ENCODE results near the gene RASSF1.

The RASSF1 gene

DNA sequence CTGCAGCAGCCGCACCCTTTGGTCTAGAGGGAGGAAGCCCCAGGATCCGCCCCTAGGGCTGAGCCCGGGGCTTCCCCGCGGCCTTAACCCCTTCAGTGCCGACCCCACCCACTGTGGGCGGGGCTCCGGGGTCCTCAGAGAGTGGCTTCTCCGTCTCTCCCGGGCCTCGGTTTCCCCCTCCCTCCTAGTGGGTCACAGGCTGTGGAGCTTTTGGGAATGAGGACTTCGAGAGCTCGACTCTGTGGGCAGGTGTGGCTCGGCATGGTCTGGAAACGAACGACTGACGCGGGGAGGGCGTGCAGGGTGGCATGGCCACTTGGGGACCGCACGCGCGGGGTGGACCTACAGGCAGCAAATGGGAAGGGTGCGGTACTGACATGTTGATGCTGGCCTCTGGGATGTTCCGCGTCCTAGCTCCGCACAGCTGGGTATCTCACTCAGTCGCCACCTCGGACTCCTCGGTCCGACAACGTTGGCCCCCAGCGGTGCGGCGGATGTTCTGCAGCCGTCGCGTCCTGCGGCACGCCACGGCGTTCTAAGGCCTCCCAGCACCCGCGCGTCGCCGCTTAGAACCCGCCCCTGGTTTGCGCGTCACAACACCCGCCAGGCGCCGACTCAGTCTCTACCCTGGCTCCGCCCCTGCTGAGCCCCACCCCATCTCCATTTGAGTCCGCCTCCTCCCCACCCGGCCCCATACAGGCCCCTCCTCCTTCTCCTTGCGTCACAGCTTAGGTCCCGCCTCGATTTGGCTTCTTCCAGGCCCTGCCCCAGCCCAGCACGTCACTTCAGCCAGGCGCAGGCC is 41.6 kb downstream of the RASSF1 start, which contains the start of the genes HYAL3 and NAA80:
Gene HYAL3 (minus strand): TSS at position 570 of the 802 bp plus-strand sequence. CDS start 3,803 bp downstream, outside the sequence.
Gene NAA80 (minus strand): TSS at position 570 of the 802 bp plus-strand sequence. CDS start 1,942 bp downstream, outside the sequence.
- no peaks in the 10 kb centered on the region for H3K27me3 ChIP-seq (ENCODE audit: insufficient read depth, low read length, poor library complexity, severe bottlenecking)
- peak within 1 kb of the TSS; percentile 92 for H2AFZ ChIP-seq (ENCODE audit: low read length)
- TF ChIP-seq, protein P1, sequence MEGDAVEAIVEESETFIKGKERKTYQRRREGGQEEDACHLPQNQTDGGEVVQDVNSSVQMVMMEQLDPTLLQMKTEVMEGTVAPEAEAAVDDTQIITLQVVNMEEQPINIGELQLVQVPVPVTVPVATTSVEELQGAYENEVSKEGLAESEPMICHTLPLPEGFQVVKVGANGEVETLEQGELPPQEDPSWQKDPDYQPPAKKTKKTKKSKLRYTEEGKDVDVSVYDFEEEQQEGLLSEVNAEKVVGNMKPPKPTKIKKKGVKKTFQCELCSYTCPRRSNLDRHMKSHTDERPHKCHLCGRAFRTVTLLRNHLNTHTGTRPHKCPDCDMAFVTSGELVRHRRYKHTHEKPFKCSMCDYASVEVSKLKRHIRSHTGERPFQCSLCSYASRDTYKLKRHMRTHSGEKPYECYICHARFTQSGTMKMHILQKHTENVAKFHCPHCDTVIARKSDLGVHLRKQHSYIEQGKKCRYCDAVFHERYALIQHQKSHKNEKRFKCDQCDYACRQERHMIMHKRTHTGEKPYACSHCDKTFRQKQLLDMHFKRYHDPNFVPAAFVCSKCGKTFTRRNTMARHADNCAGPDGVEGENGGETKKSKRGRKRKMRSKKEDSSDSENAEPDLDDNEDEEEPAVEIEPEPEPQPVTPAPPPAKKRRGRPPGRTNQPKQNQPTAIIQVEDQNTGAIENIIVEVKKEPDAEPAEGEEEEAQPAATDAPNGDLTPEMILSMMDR (conservative IDR thresholded peaks at IDR 0.05; ENCODE audit: low read length): peak; percentile 48
- TF ChIP-seq EZH2phosphoT487 (IDR thresholded peaks at IDR 0.05; ENCODE audit: borderline replicate concordance): no peak
- peaks cover 19% of the 10 kb centered on the region; the same call in 1 of the 2 replicates for H3K79me2 ChIP-seq (ENCODE audit: insufficient read depth, low read length)
- H3K9me3 ChIP-seq (ENCODE audit: insufficient read depth, low read depth, low read length): no peaks in the 10 kb centered on the region
- H3K4me1 ChIP-seq (ENCODE audit: insufficient read depth, low read length, poor library complexity, severe bottlenecking): peaks cover 17% of the 10 kb centered on the region
- H3K4me2 ChIP-seq (ENCODE audit: low read depth, low read length, poor library complexity, severe bottlenecking): peak within 1 kb of the TSS; percentile 98
- no peaks in the 10 kb centered on the region for H3K36me3 ChIP-seq (ENCODE audit: insufficient read depth, low read length)
- H3K9me2 ChIP-seq (replicated peaks; ENCODE audit: low read depth, low read length): no peaks in the 10 kb centered on the region
- peak within 1 kb of the TSS; percentile 82 for H3K9ac ChIP-seq (ENCODE audit: low read depth, low read length, poor library complexity, severe bottlenecking)
- H3K4me3 ChIP-seq (ENCODE audit: low read length, poor library complexity, severe bottlenecking): peak within 1 kb of the TSS; percentile 78
- H3F3A ChIP-seq (ENCODE audit: low read depth): no peaks in the 10 kb centered on the region
- peaks cover 3% of the 10 kb centered on the region for H4K20me1 ChIP-seq (ENCODE audit: insufficient read depth, low read length, poor library complexity, severe bottlenecking)

DNA sequence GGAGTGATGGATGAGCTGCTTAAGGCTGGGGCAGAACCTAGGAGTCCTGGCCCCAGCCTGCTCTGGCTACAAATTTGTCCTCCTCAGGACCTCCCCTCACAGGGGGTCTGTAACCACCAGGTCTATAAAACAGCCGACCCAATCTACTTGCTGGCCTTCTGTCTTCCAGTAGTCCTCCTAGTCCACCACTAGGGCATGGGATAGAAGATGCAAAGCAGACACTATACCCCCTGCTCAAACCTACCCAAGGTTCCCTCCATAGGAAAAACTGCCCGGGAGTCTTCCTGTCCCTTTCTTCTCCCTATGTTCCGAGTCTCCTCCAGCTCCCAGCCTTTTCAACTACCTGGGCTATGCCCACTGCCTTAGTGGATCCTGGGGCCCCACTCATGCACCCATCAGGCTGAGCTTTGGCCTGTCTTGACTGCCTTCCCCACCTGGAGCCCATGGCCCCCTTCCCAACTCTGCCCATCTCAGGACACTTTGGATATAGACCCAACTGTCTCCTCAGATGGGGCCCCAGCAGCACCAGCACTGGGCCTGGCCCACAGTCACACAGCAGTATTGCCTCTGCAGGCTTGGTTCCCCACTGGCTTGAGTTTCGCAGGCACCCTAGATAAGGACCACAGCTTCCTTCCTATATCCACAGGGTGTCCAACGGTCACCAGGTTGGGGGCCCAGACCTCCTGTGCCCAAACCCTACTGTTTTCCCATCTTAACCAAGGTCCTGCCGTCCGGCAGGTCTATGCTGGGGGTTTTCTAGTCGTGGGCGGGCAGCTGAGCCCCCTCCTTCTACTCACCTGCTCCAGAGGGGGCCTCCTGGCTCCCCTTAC is 42.5 kb downstream of the RASSF1 start:
- H3K9me2 ChIP-seq (replicated peaks; ENCODE audit: low read depth, low read length): no peaks in the 10 kb centered on the region
- H3K4me3 ChIP-seq (ENCODE audit: low read length, poor library complexity, severe bottlenecking): peak overlapping the region; percentile 78
- no peak for TF ChIP-seq EZH2phosphoT487 (IDR thresholded peaks at IDR 0.05; ENCODE audit: borderline replicate concordance)
- TF ChIP-seq, protein P1 (conservative IDR thresholded peaks at IDR 0.05; ENCODE audit: low read length): peak; percentile 51
- H3K9ac ChIP-seq (ENCODE audit: low read depth, low read length, poor library complexity, severe bottlenecking): peak overlapping the region; percentile 80
- peaks cover 3% of the 10 kb centered on the region for H4K20me1 ChIP-seq (ENCODE audit: insufficient read depth, low read length, poor library complexity, severe bottlenecking)
- H3K4me1 ChIP-seq (ENCODE audit: insufficient read depth, low read length, poor library complexity, severe bottlenecking): peaks cover 17% of the 10 kb centered on the region
- no peaks in the 10 kb centered on the region for H3K36me3 ChIP-seq (ENCODE audit: insufficient read depth, low read length)
- no peaks in the 10 kb centered on the region for H3K9me3 ChIP-seq (ENCODE audit: insufficient read depth, low read depth, low read length)
- no peaks in the 10 kb centered on the region for H3K27me3 ChIP-seq (ENCODE audit: insufficient read depth, low read length, poor library complexity, severe bottlenecking)
- H3K79me2 ChIP-seq (ENCODE audit: insufficient read depth, low read length): peaks cover 19% of the 10 kb centered on the region; the same call in 1 of the 2 replicates
- H2AFZ ChIP-seq (ENCODE audit: low read length): no peak overlapping the region
- H3F3A ChIP-seq (ENCODE audit: low read depth): no peaks in the 10 kb centered on the region
- peak overlapping the region; percentile 98 for H3K4me2 ChIP-seq (ENCODE audit: low read depth, low read length, poor library complexity, severe bottlenecking)

DNA sequence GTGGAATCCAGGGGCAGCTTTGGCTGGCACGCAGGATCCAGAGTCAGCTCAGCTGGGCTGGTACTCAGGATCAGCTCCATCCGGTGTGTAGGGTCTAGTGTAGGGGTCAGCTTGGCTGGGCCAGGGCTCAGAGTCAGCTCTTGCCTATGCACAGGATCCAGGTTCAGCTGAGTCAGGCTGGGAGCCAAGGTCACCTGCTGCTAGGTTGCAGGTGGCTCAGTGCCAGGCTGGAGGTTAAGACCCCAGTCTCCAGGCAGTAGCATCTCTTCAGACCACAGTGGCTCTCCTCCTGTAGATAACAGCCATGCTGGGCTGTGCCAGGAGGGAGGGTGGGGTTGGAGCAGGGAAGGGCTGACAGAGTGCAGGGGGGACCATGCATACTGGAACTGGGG is 43.3 kb downstream of the RASSF1 start:
- H3K4me2 ChIP-seq (ENCODE audit: low read depth, low read length, poor library complexity, severe bottlenecking): peak overlapping the region; percentile 98
- no peak overlapping the region for H2AFZ ChIP-seq (ENCODE audit: low read length)
- no peaks in the 10 kb centered on the region for H3K36me3 ChIP-seq (ENCODE audit: insufficient read depth, low read length)
- H3K4me1 ChIP-seq (ENCODE audit: insufficient read depth, low read length, poor library complexity, severe bottlenecking): peaks cover 22% of the 10 kb centered on the region
- H3K27me3 ChIP-seq (ENCODE audit: insufficient read depth, low read length, poor library complexity, severe bottlenecking): no peaks in the 10 kb centered on the region
- H3K9me2 ChIP-seq (replicated peaks; ENCODE audit: low read depth, low read length): no peaks in the 10 kb centered on the region
- no peaks in the 10 kb centered on the region for H3F3A ChIP-seq (ENCODE audit: low read depth)
- H3K79me2 ChIP-seq (ENCODE audit: insufficient read depth, low read length): peaks cover 19% of the 10 kb centered on the region; the same call in 1 of the 2 replicates
- H3K9ac ChIP-seq (ENCODE audit: low read depth, low read length, poor library complexity, severe bottlenecking): peak overlapping the region; percentile 80
- no peaks in the 10 kb centered on the region for H3K9me3 ChIP-seq (ENCODE audit: insufficient read depth, low read depth, low read length)
- TF ChIP-seq, protein P1 (conservative IDR thresholded peaks at IDR 0.05; ENCODE audit: low read length): no peak
- TF ChIP-seq EZH2phosphoT487 (IDR thresholded peaks at IDR 0.05; ENCODE audit: borderline replicate concordance): no peak
- peak overlapping the region; percentile 78 for H3K4me3 ChIP-seq (ENCODE audit: low read length, poor library complexity, severe bottlenecking)
- H4K20me1 ChIP-seq (ENCODE audit: insufficient read depth, low read length, poor library complexity, severe bottlenecking): peaks cover 3% of the 10 kb centered on the region

Measured in Loucy (cell line).